Right lobe of liver (tissue), 4 donors: Measurements from ENCODE around the gene AKAP4.

Experiments used
- CTCF ChIP-seq, 4 donors: fragments of 200-600 bp in 3 of 4; fragments of 450-650 bp in 1 of 4; IDR thresholded peaks; one replicate each; pipeline versions ENCODE4 v1.5.1 to v1.8.0; 2016 to 2022; ENCODE audit warnings: antibody characterized with exemption in 4 of 4, mild to moderate bottlenecking in 2 of 4
- POLR2A ChIP-seq: fragments of 450-650 bp; IDR thresholded peaks from one replicate; pipeline ENCODE4 v1.6.1; 2017; ENCODE audit warnings: antibody characterized with exemption, mild to moderate bottlenecking
- donor health status: DM: no; HTN: no; CAD: no.
- donor health status: DM: no; HTN: no; CAD: no.
- donor health status: DM: no; HTN: yes; CAD: no.

GRCh38 chrX:50157545-50158135 is 43.2 kb downstream of the AKAP4 start:
- no peak for TF ChIP-seq CTCF (IDR thresholded peaks at IDR 0.05)
- no peak for TF ChIP-seq POLR2A
